Naive thymus-derived CD4-positive, alpha-beta T cell (primary cell): ENCODE data around the gene OTP. TPM values are rescaled to one million over a fixed set of nuclear protein-coding genes. Genes with fewer than 3 reads are reported as not detected.
"Not testable (repeated sequence)": the region's sequence is repeated elsewhere in the genome, so short reads cannot be mapped to it uniquely, and the experiment has no call there.

Experiments used
- ATAC-seq: fragments of 150-1000 bp; cut with Tn5 transposase; 2 replicates; pipeline ENCODE4 v1.10.0; 2021; ENCODE audit warnings: mild to moderate bottlenecking, moderate library complexity
- CTCF ChIA-PET: fragments of 350-600 bp; sonication (Branson Sonifier 250); formaldehyde crosslinking; loops from one replicate; lab custom pipeline; 2021; ENCODE audit warnings: antibody characterized with exemption; lab: Charles Lee
- POLR2A ChIA-PET: fragments of 350-600 bp; sonication (Branson Sonifier 250); formaldehyde crosslinking; loops from one replicate; lab custom pipeline; 2021; ENCODE audit warnings: antibody characterized with exemption, inconsistent platforms; lab: Charles Lee
- DNase-seq, 9 donors: peaks; one replicate each; pipeline versions ENCODE4 v3.0.0 to v3.0.0-alpha.2; 2020 to 2022; ENCODE audit warnings: mixed read lengths in 1 of 9
- H3K27ac ChIP-seq: one replicate; pipeline ENCODE4 v1.7.0; 2013; ENCODE audit warnings: mild to moderate bottlenecking, low read depth, low read length, moderate library complexity
- H3K27me3 ChIP-seq, 2 donors: one replicate each; pipeline ENCODE4 v1.7.0; 2013; ENCODE audit warnings: low read length in 2 of 2, mild to moderate bottlenecking in 2 of 2, moderate library complexity in 2 of 2; ENCODE audit not compliant: control insufficient read depth in 2 of 2, insufficient read depth in 2 of 2
- H3K36me3 ChIP-seq, 3 experiments: 1 replicate in 2 of 3; 2 replicates in 1 of 3; pipeline ENCODE4 v1.7.0; 2013; ENCODE audit warnings: low read length in 3 of 3, mild to moderate bottlenecking in 3 of 3, moderate library complexity in 1 of 3; ENCODE audit not compliant: insufficient read depth in 3 of 3, control insufficient read depth in 2 of 3
- H3K4me1 ChIP-seq, 2 donors: one replicate each; pipeline ENCODE4 v1.7.0; 2013; ENCODE audit warnings: low read length in 2 of 2, mild to moderate bottlenecking in 2 of 2, moderate library complexity in 1 of 2; ENCODE audit not compliant: control insufficient read depth in 2 of 2, insufficient read depth in 2 of 2
- H3K4me3 ChIP-seq: 2 replicates; pipeline ENCODE4 v1.7.0; 2013; ENCODE audit warnings: mild to moderate bottlenecking, low read length
- H3K9me3 ChIP-seq, 3 experiments: 1 replicate in 2 of 3; 2 replicates in 1 of 3; pipeline ENCODE4 v1.7.0; 2013; ENCODE audit warnings: low read length in 3 of 3; ENCODE audit not compliant: control insufficient read depth in 2 of 3
- H3K27ac Mint-ChIP-seq, 9 donors: one replicate each; pipeline ENCODE4 v1.8.0; 2020 to 2022; ENCODE audit warnings: mixed read lengths in 9 of 9, mild to moderate bottlenecking in 8 of 9, moderate library complexity in 5 of 9, inconsistent platforms in 2 of 9
- H3K27me3 Mint-ChIP-seq, 5 donors: one replicate each; pipeline ENCODE4 v1.8.0; 2021 to 2022; ENCODE audit warnings: mixed read lengths in 5 of 5, mild to moderate bottlenecking in 1 of 5
- H3K36me3 Mint-ChIP-seq, 5 donors: one replicate each; pipeline ENCODE4 v1.8.0; 2020 to 2022; ENCODE audit warnings: mixed read lengths in 5 of 5, mild to moderate bottlenecking in 3 of 5, inconsistent platforms in 1 of 5
- H3K4me1 Mint-ChIP-seq, 7 donors: one replicate each; pipeline ENCODE4 v1.8.0; 2020 to 2022; ENCODE audit warnings: mixed read lengths in 7 of 7, mild to moderate bottlenecking in 3 of 7, inconsistent platforms in 1 of 7
- H3K4me3 Mint-ChIP-seq, 10 donors: one replicate each; pipeline ENCODE4 v1.8.0; 2020 to 2022; ENCODE audit warnings: mild to moderate bottlenecking in 10 of 10, mixed read lengths in 10 of 10, moderate library complexity in 6 of 10, inconsistent platforms in 2 of 10
- H3K9me3 Mint-ChIP-seq, 11 donors: one replicate each; pipeline ENCODE4 v1.8.0; 2020 to 2022; ENCODE audit warnings: mixed read lengths in 11 of 11, mild to moderate bottlenecking in 4 of 11, inconsistent platforms in 1 of 11, moderate library complexity in 1 of 11
- intact Hi-C, 2 donors: fragments of 100-400 bp; cut with micrococcal nuclease; formaldehyde crosslinking; loops; one replicate each; pipeline ENCODE4 v1.15.1; 2023
- polyA plus RNA-seq, 2 donors: library from polyadenylated mRNA; unstranded; fragments of 300-500 nt; fragmentation: Illumina TruSeq; gene quantifications; one replicate each; pipeline ENCODE4 v1.2.3, GENCODE V29; 2021
- total RNA-seq, 6 experiments: library from RNA in 5 of 6; stranded (reverse) in 5 of 6; gene quantifications; 1 replicate in 5 of 6; 2 replicates in 1 of 6; pipeline ENCODE4 v1.2.3 and lab custom pipeline; 2021 to 2026

Gene OTP
- total and polyA plus RNA-seq, 7 experiments from 2014 or later: not detected

GRCh38 chr5:77586101-77586500, 52.4 kb downstream of the OTP start:
- ATAC-seq: no peak
- Mint-ChIP-seq H3K4me1 (no peaks in the 10 kb centered on the region), H3K27me3 (peaks cover 16 to 52% (median 33%) of the 10 kb centered on the region in 5 donors), H3K36me3 (no peaks in the 10 kb centered on the region), H3K27ac (no peak overlapping the region), H3K9me3 (peaks cover 0 to 25% (median 3%) of the 10 kb centered on the region in 11 donors), H3K4me3 (no peak overlapping the region)
- CTCF ChIA-PET: no interaction called here
- Histone ChIP-seq H3K4me1 (no peaks in the 10 kb centered on the region), H3K27me3 (peaks cover 0 to 3% of the 10 kb centered on the region in 2 donors), H3K4me3 (no peak overlapping the region), H3K9me3 (no peaks in the 10 kb centered on the region), H3K36me3 (no peaks in the 10 kb centered on the region), H3K27ac (no peak overlapping the region)
- POLR2A ChIA-PET: no interaction called here
- no peak for DNase-seq
- intact Hi-C loops: no loop called here

GRCh38 chr5:77582143-77582542, 56.4 kb downstream of the OTP start:
- DNase-seq, H3K36me3 Mint-ChIP-seq, intact Hi-C loops, H3K4me1 Mint-ChIP-seq, ATAC-seq, H3K27ac Mint-ChIP-seq, POLR2A ChIA-PET, H3K4me3 Mint-ChIP-seq, H3K4me3 ChIP-seq, H3K9me3 ChIP-seq, CTCF ChIA-PET, H3K4me1 ChIP-seq, H3K36me3 ChIP-seq, H3K27me3 ChIP-seq, H3K27ac ChIP-seq: not testable (repeated sequence)
- peaks cover 24 to 46% (median 30%) of the 10 kb centered on the region in 5 donors for H3K27me3 Mint-ChIP-seq
- H3K9me3 Mint-ChIP-seq: peaks cover 0 to 22% (median 5%) of the 10 kb centered on the region in 11 donors

Other genes starting within 250 kb of the OTP start
- 10 to 100 TPM in 4 of 5 experiments, 1 to 10 TPM in 1; 6.0 to 23.8 (median 13.7) TPM for gene WDR41, start 146.4 kb downstream of the OTP start, total RNA-seq
- 10 to 100 TPM; 12.9 to 14.0 TPM for gene WDR41, start 146.4 kb downstream of the OTP start, polyA plus RNA-seq
- gene TBCA, start 137.6 kb upstream of the OTP start, total RNA-seq: 100 to 1,000 TPM in 1 of 5 experiments, 10 to 100 TPM in 4; 71.3 to 137 (median 89.3) TPM
- gene TBCA, start 137.6 kb upstream of the OTP start, polyA plus RNA-seq: 100 to 1,000 TPM; 130 to 141 TPM